NB4 (cell line): Measurements from ENCODE around the gene ZNF141.

Experiments
- CTCF ChIP-seq: IDR thresholded peaks from one replicate; pipeline ENCODE4 v1.5.1; 2012; ENCODE audit warnings: low read depth, low read length
- MAX ChIP-seq: IDR thresholded peaks from 2 replicates; pipeline ENCODE4 v1.6.1; 2011; ENCODE audit warnings: low read depth, low read length
- MYC ChIP-seq: IDR thresholded peaks from 2 replicates; pipeline ENCODE4 v1.6.1; 2011; ENCODE audit warnings: low read depth, low read length
- POLR2A ChIP-seq: IDR thresholded peaks from 2 replicates; pipeline ENCODE4 v1.6.1; 2011; ENCODE audit warnings: mild to moderate bottlenecking; ENCODE audit not compliant: insufficient read length; ENCODE audit errors: extremely low read depth

GRCh38 chr4:309807-310206 lies 27.8 kb upstream of the ZNF141 start:
- TF ChIP-seq CTCF (no peak), POLR2A (no peak), MAX (no peak), MYC (no peak)
